Measurements from ENCODE around the gene CALCR.

The CALCR gene

DNA sequence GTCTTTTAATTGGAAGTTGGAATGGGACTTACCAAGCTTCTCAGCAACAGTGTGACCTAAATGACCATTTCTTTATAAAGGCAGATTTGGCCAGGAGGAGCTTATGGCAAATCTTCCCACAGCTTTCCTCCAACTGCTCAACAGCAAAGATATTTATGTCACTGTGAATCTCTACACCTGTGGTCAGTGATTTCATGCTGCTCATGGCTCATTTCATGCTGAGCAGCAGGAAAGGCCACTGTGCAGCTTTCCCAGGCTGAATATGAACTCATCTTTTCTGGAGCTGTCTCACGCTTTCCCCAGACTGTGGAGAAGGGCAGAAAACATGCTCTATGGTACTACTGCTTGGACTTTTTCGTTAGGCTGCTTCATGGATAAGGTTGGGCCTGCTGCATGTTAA is 29.8 kb downstream of the CALCR start:
- in situ Hi-C loops (cut with MboI; ENCODE audit: low pct_unique_long_range_greater_than_20kb, low sequenced_read_pairs, unreplicated experiment) = loop anchor here (10.0 kb wide), 1 partner anchor 300 kb away; no protein-coding TSS in a partner anchor
- TF ChIP-seq, protein P1, sequence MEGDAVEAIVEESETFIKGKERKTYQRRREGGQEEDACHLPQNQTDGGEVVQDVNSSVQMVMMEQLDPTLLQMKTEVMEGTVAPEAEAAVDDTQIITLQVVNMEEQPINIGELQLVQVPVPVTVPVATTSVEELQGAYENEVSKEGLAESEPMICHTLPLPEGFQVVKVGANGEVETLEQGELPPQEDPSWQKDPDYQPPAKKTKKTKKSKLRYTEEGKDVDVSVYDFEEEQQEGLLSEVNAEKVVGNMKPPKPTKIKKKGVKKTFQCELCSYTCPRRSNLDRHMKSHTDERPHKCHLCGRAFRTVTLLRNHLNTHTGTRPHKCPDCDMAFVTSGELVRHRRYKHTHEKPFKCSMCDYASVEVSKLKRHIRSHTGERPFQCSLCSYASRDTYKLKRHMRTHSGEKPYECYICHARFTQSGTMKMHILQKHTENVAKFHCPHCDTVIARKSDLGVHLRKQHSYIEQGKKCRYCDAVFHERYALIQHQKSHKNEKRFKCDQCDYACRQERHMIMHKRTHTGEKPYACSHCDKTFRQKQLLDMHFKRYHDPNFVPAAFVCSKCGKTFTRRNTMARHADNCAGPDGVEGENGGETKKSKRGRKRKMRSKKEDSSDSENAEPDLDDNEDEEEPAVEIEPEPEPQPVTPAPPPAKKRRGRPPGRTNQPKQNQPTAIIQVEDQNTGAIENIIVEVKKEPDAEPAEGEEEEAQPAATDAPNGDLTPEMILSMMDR (IDR thresholded peaks at IDR 0.05; ENCODE audit: extremely low read depth, insufficient read depth, missing control alignments) = no peak
- no peak for DNase-seq (ENCODE audit: low spot score)

DNA sequence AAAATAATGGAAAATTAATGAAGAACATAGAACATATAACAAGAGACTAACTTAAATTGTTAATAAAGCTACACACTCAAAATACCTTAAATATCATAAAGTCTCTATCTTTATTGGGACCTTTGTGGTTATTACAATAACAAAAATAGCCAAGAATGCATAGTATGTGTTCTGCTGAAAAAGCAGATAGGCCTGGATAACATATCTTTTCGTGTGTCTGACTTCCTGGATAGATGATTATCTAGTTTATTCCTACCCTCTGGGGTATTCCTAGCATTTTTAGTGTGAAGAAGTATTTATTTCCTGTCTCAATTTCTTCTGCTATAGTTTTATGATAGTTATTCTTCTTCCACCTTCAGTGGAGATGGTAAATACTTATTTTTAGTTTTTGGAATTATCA is 36.5 kb downstream of the CALCR start:
- TF ChIP-seq, protein P1 (IDR thresholded peaks at IDR 0.05; ENCODE audit: extremely low read depth, insufficient read depth, missing control alignments) = no peak
- DNase-seq (ENCODE audit: low spot score) = no peak
- in situ Hi-C loops (cut with MboI; ENCODE audit: low pct_unique_long_range_greater_than_20kb, low sequenced_read_pairs, unreplicated experiment) = no loop called here

DNA sequence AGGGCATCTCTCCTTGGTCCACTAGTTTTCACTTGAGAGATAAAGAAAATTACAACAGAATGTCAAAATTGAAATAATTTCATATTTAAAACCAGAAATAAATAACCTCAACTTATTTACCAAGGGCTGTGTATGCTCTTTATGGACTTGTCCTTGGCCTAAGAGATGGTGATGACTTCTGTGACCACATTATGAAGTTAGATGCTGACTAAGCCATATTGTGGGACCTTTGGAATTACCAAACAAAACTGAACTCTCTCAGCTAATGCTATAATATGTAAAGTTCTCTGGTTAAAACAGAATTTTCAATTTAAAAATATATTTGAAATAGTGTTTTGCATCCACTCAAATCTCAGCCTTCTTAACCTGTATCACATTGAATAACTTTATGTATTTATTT is 38.9 kb downstream of the CALCR start:
- no peak for DNase-seq (ENCODE audit: low spot score)
- in situ Hi-C loops (cut with MboI; ENCODE audit: low pct_unique_long_range_greater_than_20kb, low sequenced_read_pairs, unreplicated experiment) = no loop called here
- TF ChIP-seq, protein P1 (IDR thresholded peaks at IDR 0.05; ENCODE audit: extremely low read depth, insufficient read depth, missing control alignments) = no peak

DNA sequence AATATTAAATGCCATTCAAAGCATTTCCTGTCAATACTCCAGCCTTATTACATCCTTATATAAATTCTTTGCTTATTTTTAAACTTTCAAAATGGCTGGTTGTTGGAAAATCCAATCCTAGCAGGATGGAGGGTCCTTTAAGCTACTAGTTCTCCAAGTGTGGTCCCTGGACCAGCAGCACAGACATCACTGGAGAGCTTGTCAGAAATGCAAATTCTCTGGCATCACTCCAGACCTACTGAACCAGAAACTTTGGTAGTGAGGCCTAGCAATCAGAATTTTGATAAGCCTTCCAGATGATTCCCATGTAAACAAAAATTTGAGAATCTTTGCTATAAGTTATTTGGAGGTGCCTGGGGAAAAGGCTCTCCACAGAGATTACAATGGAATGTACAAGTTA is 43.8 kb downstream of the CALCR start:
- in situ Hi-C loops (cut with MboI; ENCODE audit: low pct_unique_long_range_greater_than_20kb, low sequenced_read_pairs, unreplicated experiment) = no loop called here
- no peak for DNase-seq (ENCODE audit: low spot score)
- TF ChIP-seq, protein P1 (IDR thresholded peaks at IDR 0.05; ENCODE audit: extremely low read depth, insufficient read depth, missing control alignments) = no peak

DNA sequence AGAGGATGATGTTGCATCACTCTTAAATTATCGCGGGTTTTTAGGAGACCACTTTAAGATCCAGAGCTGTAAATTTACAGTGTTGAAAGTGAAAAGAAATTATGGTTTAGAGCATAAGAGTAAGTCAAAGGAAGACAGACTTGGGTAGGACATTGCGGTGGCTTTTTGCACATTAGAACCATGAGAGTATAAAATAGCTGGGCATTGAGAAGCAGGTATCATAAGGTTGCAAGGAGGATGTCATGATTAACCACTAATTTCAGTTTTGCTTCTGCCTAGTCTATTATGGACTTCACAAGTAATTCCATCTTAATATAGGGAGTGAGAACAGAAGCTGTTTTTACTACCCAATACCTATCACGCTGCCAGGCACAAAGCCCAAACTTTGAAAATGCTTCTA is 57.7 kb downstream of the CALCR start:
- in situ Hi-C loops (cut with MboI; ENCODE audit: low pct_unique_long_range_greater_than_20kb, low sequenced_read_pairs, unreplicated experiment) = no loop called here
- DNase-seq (ENCODE audit: low spot score) = no peak
- TF ChIP-seq, protein P1 (IDR thresholded peaks at IDR 0.05; ENCODE audit: extremely low read depth, insufficient read depth, missing control alignments) = no peak

DNA sequence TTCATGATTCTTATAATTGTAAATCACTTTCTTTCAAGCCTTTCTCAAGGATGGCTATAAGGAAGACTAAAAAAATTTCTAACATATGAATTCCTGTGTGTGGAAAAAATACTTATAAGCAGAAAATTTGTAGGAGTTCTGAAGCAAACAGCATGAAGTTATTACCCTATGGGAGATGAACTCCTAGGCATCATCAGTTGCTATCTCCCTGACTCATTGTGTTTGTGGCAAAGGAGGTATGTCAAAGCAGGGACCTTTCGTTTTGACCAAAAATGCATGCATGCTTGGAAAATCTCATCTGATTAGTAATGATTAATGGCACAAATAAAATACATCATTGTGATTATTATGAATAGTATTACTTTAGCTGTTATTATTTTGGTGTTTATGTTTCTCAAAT is 59.4 kb downstream of the CALCR start:
- in situ Hi-C loops (cut with MboI; ENCODE audit: low pct_unique_long_range_greater_than_20kb, low sequenced_read_pairs, unreplicated experiment) = no loop called here

More for the DNA sequence above, 59.4 kb downstream of the CALCR start:
- no peak for DNase-seq (ENCODE audit: low spot score)
- TF ChIP-seq, protein P1 (IDR thresholded peaks at IDR 0.05; ENCODE audit: extremely low read depth, insufficient read depth, missing control alignments) = no peak
